Measurements from ENCODE around the gene TAS2R50. TPM values are rescaled to one million over a fixed set of nuclear protein-coding genes. Genes with fewer than 3 reads are reported as not detected.

The TAS2R50 gene
- total RNA-seq, 2 donors from 2014 or later, result 1.5 to 7.1 TPM

GRCh38 chr12:10967409-10967808 lies 19.3 kb downstream of the TAS2R50 start:
- no peak for DNase-seq (ENCODE audit: low spot score)
- no peak overlapping the region for H3K27ac ChIP-seq
- no peak for TF ChIP-seq CTCF (IDR thresholded peaks at IDR 0.05)

GRCh38 chr12:10966314-10966713 lies 20.4 kb downstream of the TAS2R50 start:
- Histone ChIP-seq H3K4me3 (no peak overlapping the region), H3K4me1 (ENCODE audit: control insufficient read depth in 1 of 2, low read depth in 2 of 2) (peaks cover 0 to 15% of the 10 kb centered on the region in 2 donors), H3K27me3 (replicated peaks; ENCODE audit: insufficient read depth) (no peaks in the 10 kb centered on the region), H3K27ac (no peak overlapping the region), H3K9me3 (no peaks in the 10 kb centered on the region), H3K36me3 (no peaks in the 10 kb centered on the region)
- no peak for DNase-seq (ENCODE audit: low spot score)
- no peak for ATAC-seq (ENCODE audit: insufficient number of reproducible peaks, low FRiP score, low read depth)
- no peak for TF ChIP-seq CTCF (IDR thresholded peaks at IDR 0.05)

More at GRCh38 chr12:10967409-10967808, 19.3 kb downstream of the TAS2R50 start:
- ATAC-seq (ENCODE audit: insufficient number of reproducible peaks, low FRiP score, low read depth), result no peak
- H3K4me1 ChIP-seq (ENCODE audit: control insufficient read depth in 1 of 2, low read depth in 2 of 2), result peaks cover 0 to 15% of the 10 kb centered on the region in 2 donors
- no peaks in the 10 kb centered on the region for H3K9me3 ChIP-seq
- no peaks in the 10 kb centered on the region for H3K36me3 ChIP-seq
- no peak overlapping the region for H3K4me3 ChIP-seq
- H3K27me3 ChIP-seq (replicated peaks; ENCODE audit: insufficient read depth), result no peaks in the 10 kb centered on the region

GRCh38 chr12:10965476-10965875 lies 21.2 kb downstream of the TAS2R50 start:
- Histone ChIP-seq H3K4me1 (ENCODE audit: control insufficient read depth in 1 of 2, low read depth in 2 of 2) (peaks cover 0 to 15% of the 10 kb centered on the region in 2 donors), H3K4me3 (no peak overlapping the region), H3K9me3 (no peaks in the 10 kb centered on the region), H3K36me3 (no peaks in the 10 kb centered on the region), H3K27ac (no peak overlapping the region), H3K27me3 (replicated peaks; ENCODE audit: insufficient read depth) (no peaks in the 10 kb centered on the region)
- ATAC-seq (ENCODE audit: insufficient number of reproducible peaks, low FRiP score, low read depth) (no peak), DNase-seq (ENCODE audit: low spot score) (no peak)
- no peak for TF ChIP-seq CTCF (IDR thresholded peaks at IDR 0.05)

- no peak overlapping the region for H3K4me3 ChIP-seq
- H3K36me3 ChIP-seq, result no peaks in the 10 kb centered on the region
- H3K27me3 ChIP-seq (replicated peaks; ENCODE audit: insufficient read depth), result no peaks in the 10 kb centered on the region
- H3K27ac ChIP-seq, result no peak overlapping the region
- no peaks in the 10 kb centered on the region for H3K4me1 ChIP-seq (ENCODE audit: control insufficient read depth in 1 of 2, low read depth in 2 of 2)
- H3K9me3 ChIP-seq, result no peaks in the 10 kb centered on the region
- no peak for TF ChIP-seq CTCF (IDR thresholded peaks at IDR 0.05)
- no peak for DNase-seq (ENCODE audit: low spot score)
- no peak for ATAC-seq (ENCODE audit: insufficient number of reproducible peaks, low FRiP score, low read depth)
Observed at GRCh38 chr12:10960211-10960610, 26.5 kb downstream of the TAS2R50 start.

- DNase-seq (ENCODE audit: low spot score), result no peak
- H3K27ac ChIP-seq, result no peak overlapping the region
- TF ChIP-seq CTCF (IDR thresholded peaks at IDR 0.05), result no peak
- ATAC-seq (ENCODE audit: insufficient number of reproducible peaks, low FRiP score, low read depth), result no peak
- no peaks in the 10 kb centered on the region for H3K27me3 ChIP-seq (replicated peaks; ENCODE audit: insufficient read depth)
- no peaks in the 10 kb centered on the region for H3K4me1 ChIP-seq (ENCODE audit: control insufficient read depth in 1 of 2, low read depth in 2 of 2)
- no peaks in the 10 kb centered on the region for H3K36me3 ChIP-seq
- no peaks in the 10 kb centered on the region for H3K9me3 ChIP-seq
- H3K4me3 ChIP-seq, result no peak overlapping the region
Observed at GRCh38 chr12:10959804-10960203, 26.9 kb downstream of the TAS2R50 start.
